Right lung (tissue), 5 donors: Measurements from ENCODE around the gene PPP2R2B. TPM values are rescaled to one million over a fixed set of nuclear protein-coding genes. Genes with fewer than 3 reads are reported as not detected.

Experiments used
- DNase-seq, 2 donors: peaks; one replicate each; pipeline ENCODE4 v3.0.0-alpha.2; 2013
- polyA plus RNA-seq, 5 donors: library from polyadenylated mRNA; unstranded; fragments of 120-200 nt; gene quantifications; one replicate each; pipeline versions ENCODE4 v1.2.1 to v1.2.3, GENCODE V29; 2013; ENCODE audit warnings: inconsistent platforms in 1 of 5, low replicate concordance in 1 of 5; ENCODE audit not compliant: insufficient read length in 5 of 5, insufficient read depth in 1 of 5

PPP2R2B gene
- polyA plus RNA-seq, 5 donors: 0.16 to 0.40 (median 0.29) TPM

GRCh38 chr5:146785065-146785464 lies 93.5 kb downstream of the PPP2R2B start:
- no peak for DNase-seq

- no peak for DNase-seq
Measured at GRCh38 chr5:146781157-146781556, 97.4 kb downstream of the PPP2R2B start.

- no peak for DNase-seq
Measured at GRCh38 chr5:146779211-146779869, 99.2 kb downstream of the PPP2R2B start.

- no peak for DNase-seq
Measured at GRCh38 chr5:146778795-146779194, 99.8 kb downstream of the PPP2R2B start.

- DNase-seq: no peak
Measured at GRCh38 chr5:146778261-146778660, 100.3 kb downstream of the PPP2R2B start.

GRCh38 chr5:146772881-146773466 lies 105.6 kb downstream of the PPP2R2B start:
- no peak for DNase-seq

- no peak for DNase-seq
Measured at GRCh38 chr5:146770980-146771379, 107.6 kb downstream of the PPP2R2B start.

- no peak for DNase-seq
Measured at GRCh38 chr5:146770546-146770945, 108.0 kb downstream of the PPP2R2B start.

- no peak for DNase-seq
Measured at GRCh38 chr5:146767534-146767933, 111.0 kb downstream of the PPP2R2B start.

- DNase-seq: no peak
Measured at GRCh38 chr5:146766013-146766412, 112.5 kb downstream of the PPP2R2B start.

- no peak for DNase-seq
Measured at GRCh38 chr5:146765089-146765832, 113.3 kb downstream of the PPP2R2B start.

- DNase-seq: no peak
Measured at GRCh38 chr5:146762830-146763229, 115.7 kb downstream of the PPP2R2B start.

- no peak for DNase-seq
Measured at GRCh38 chr5:146761811-146762210, 116.7 kb downstream of the PPP2R2B start.

GRCh38 chr5:146758938-146759337 lies 119.6 kb downstream of the PPP2R2B start:
- no peak for DNase-seq

- DNase-seq: no peak
Measured at GRCh38 chr5:146758076-146758475, 120.5 kb downstream of the PPP2R2B start.

GRCh38 chr5:146756546-146756945 lies 122.0 kb downstream of the PPP2R2B start:
- no peak for DNase-seq

- DNase-seq: no peak
Measured at GRCh38 chr5:146755793-146756192, 122.8 kb downstream of the PPP2R2B start.

- DNase-seq: no peak
Measured at GRCh38 chr5:146754621-146755020, 123.9 kb downstream of the PPP2R2B start.

GRCh38 chr5:146753641-146754040 lies 124.9 kb downstream of the PPP2R2B start:
- DNase-seq: no peak

GRCh38 chr5:146751781-146752401 lies 126.7 kb downstream of the PPP2R2B start:
- no peak for DNase-seq

GRCh38 chr5:146751054-146751453 lies 127.5 kb downstream of the PPP2R2B start:
- no peak for DNase-seq

- no peak for DNase-seq
Measured at GRCh38 chr5:146748533-146748932, 130.0 kb downstream of the PPP2R2B start.
